ENCODE results near the gene TRPV4.

Gene TRPV4

DNA sequence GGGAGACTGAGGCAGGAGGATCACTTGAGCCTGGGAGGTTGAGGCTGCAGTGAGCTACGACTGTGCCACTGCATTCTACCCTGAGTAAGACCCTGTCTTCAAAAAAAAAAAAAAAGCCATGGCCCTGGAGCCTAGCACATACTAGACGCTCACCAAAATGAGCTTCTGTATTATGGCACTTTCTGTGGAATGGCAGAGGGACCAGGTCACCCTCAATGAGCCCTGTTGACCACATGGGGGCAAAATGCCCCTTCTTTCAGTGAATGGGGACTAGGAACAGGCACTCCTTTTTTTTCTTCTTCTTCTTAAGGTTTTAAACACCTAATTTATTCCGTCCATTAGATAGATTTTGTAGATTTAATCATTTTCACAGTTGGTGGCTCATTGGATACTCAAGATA lies 69.1 kb downstream of the TRPV4 start:
- no peak for DNase-seq

- no peak for DNase-seq
These were observed 69.9 kb downstream of the TRPV4 start for GRCh38 chr12:109763201-109763841.

GRCh38 chr12:109762673-109763191 lies 70.5 kb downstream of the TRPV4 start:
- no peak for DNase-seq

DNA sequence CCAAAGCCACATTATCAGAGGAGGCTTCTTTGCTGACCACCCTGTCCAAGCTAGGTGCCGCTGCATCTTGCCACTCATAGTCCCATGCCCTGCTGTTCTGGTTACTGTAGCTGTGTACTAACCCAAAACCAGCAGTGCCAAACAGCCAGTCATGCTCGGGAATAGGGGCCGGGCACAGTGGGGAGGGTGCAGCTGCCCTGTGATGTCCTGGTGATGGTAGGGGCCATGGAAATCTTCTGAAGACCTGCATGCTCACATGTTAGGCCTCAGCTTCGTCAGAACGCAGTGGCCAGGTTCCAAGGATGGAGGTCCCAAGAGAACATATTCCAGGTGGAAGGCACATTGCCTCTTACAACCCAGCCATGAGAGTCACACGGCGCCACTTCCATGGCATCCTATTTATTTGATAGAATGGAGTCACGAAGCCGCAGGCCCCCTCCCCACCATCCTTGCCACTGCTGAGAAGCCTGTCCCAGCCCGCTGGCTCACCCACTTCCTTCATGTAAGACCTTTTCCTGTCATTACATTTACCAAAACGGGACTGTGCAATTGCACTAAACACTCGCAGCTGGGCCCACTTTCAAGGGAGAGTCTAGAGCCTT lies 71.0 kb downstream of the TRPV4 start:
- DNase-seq = no peak

GRCh38 chr12:109760930-109761921 lies 72.0 kb downstream of the TRPV4 start:
- DNase-seq = no peak

DNA sequence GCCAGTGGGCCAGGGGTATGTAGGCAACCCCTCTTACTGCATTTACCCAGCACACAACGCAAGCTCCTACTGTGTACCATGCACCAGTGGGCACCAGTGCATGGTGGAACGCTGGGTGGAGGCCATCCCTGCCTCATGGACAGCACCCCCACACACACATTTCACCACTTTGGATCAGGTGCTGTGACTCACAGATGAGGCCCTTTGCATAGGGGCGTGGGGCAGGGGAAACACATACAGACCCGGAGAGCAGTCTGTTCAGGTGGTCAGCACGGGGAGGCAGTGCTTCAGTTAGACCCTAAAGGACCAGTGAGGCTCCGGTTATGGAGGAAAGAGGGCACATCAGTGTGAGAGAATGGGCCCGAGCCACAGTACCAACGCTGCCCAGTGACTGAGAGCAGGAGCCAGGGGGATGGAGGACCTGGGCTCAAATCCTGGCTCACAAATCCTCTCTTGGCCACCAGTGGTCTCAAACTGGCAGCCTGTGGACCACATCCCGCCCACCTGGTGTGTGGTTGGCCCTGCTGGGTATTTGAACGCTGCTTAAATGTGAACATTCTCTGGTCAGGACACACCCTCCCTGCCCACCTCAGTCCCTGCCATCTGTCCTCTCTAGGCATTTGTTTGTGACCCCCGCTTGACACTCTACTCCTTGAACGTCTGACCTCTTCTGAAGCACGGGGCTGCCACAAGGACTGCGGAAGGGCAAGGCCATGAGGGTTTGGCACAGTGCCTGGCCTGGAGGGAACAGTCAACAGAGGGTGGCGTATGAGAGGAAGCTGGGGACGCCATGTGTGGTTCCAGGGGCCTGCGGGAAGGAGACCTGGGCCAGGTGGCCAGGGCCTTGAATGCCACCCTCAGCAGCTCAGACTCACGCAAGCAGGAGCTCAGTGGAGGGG lies 72.9 kb downstream of the TRPV4 start:
- peak in 2 of 58 donors; percentile 22 to 26 for DNase-seq

GRCh38 chr12:109759595-109759994 lies 73.6 kb downstream of the TRPV4 start:
- DNase-seq = no peak

DNA sequence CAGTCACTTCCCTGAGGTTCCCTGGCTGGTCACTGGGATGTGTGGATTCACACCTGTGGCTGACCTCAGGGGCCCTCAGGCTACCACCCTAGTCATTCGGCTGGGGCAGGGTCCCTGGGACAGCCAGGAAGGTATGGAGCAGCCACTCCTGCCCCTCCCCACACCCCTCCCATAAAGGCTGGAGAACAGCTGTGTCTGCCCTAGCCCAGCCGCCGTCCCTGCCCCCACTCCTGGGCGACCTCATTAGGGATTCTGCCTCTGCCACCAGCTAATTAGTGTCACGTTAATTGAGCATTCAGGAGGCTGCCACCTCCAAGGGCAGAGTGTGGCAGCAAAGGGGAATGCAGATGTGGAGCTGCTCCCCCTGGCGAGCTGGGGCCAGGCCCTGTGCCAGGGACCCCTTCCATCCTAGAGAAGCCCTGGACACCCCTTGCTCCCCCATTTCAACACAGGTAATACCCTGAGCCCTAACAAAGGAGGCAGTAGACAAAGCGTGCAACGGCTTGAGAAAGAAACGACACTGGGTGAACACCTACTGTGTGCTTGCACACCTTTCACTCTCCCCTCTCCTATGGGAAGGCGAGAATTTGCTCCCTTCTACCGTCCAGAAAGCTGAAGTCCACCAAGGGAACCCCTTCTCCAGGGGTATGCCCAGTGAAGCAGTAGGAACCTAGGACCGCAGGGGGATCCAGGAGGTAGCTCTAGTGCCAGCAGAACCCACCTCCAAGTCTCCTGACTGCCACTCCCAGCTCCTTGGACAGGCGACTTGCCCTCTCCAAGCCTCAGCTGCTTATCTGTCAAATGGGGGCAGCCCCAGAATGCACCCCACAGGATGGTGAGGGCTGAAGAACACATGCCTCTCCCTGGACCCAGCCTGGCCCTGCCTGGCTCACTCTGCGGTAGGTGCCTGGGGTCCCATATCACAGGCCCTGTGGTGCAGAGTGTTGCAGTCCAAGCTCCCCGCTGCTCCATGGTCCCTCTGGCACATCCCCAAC lies 74.5 kb downstream of the TRPV4 start:
- DNase-seq = no peak

- DNase-seq = no peak
These were observed 75.4 kb downstream of the TRPV4 start for GRCh38 chr12:109757671-109758265.

DNA sequence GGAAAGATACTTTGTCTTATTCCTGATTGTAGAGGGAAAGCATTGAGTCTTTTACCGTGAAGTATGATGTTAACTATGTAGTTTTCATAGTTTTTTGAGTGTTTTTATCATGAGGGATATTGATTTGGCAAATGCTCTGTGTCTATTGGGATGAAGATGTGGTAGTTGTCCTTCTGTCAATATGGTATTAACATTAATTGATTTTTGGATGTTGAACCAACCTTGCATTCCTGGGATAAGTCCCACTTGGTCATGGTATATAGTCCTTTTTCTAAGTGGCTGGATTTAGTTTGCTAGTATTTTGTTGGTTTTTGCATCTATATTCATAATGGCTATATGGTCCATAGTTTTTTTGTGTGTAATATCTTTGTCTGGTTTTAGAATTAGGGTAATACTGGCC lies 76.7 kb downstream of the TRPV4 start:
- no peak for DNase-seq

- DNase-seq = no peak
These were observed 79.2 kb downstream of the TRPV4 start for GRCh38 chr12:109753959-109754358.

GRCh38 chr12:109753054-109753401 lies 80.2 kb downstream of the TRPV4 start:
- DNase-seq = no peak

DNA sequence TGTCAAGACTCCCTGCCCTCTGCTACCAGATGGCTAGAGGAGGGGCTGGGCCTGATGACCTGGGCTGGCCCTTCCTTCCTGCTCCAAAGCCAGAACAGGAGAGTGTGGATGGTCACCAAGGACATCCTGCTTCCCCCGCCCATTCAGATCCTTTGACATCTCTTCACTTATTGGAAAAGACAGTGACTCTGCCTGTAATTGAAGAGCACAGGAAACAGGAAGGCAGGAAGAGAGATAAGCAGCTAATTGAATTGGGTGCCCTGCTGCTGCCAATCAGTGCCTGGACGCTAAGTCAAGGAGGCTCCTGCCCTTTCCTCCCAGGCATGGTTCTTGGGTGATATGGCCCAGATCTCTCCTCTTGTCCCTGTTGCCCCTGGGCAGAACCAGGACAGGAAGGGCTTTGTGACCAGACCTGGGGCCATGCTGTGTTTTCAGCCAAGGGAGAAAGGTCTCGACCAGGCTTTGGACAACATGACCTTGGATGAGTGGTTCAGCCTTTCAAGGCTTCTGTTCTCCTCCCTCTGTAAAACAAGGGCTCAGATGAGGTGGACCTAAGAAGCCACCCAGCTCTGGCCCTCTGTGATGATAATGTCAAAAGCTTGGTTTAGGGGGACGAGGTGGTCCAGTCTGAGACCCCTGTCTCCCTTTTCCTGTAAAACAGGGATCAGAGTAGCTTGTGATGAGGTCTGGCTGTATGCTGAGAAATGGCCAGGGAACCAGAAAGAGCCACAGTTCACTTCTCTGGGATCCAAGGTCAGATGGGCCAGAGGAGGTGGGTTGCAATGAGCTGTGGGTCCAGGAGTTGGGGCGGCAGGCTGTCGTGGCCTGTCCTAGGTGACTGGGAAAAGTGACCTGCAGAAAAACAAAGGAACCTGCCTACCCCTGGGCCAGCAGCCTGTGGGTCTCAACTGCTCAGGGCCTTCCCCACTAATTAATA lies 80.8 kb downstream of the TRPV4 start:
- no peak for DNase-seq

GRCh38 chr12:109744986-109745942 lies 87.9 kb downstream of the TRPV4 start:
- DNase-seq = no peak

- no peak for DNase-seq
These were observed 89.2 kb downstream of the TRPV4 start for GRCh38 chr12:109744026-109744425.

- no peak for DNase-seq
These were observed 89.9 kb downstream of the TRPV4 start for GRCh38 chr12:109743076-109743910.

All from anterior cingulate cortex (tissue), 58 donors.